ENCODE data around the gene B3GNT3. TPM values are rescaled to one million over a fixed set of nuclear protein-coding genes. Genes with fewer than 3 reads are reported as not detected.

The B3GNT3 gene
- total and polyA plus RNA-seq, 9 of the 15 experiments (the other 6 are each of a cell fraction or from before 2014, with no cell fraction given) = 0.06 to 0.11 (median 0.07) TPM; not detected in 6

DNA sequence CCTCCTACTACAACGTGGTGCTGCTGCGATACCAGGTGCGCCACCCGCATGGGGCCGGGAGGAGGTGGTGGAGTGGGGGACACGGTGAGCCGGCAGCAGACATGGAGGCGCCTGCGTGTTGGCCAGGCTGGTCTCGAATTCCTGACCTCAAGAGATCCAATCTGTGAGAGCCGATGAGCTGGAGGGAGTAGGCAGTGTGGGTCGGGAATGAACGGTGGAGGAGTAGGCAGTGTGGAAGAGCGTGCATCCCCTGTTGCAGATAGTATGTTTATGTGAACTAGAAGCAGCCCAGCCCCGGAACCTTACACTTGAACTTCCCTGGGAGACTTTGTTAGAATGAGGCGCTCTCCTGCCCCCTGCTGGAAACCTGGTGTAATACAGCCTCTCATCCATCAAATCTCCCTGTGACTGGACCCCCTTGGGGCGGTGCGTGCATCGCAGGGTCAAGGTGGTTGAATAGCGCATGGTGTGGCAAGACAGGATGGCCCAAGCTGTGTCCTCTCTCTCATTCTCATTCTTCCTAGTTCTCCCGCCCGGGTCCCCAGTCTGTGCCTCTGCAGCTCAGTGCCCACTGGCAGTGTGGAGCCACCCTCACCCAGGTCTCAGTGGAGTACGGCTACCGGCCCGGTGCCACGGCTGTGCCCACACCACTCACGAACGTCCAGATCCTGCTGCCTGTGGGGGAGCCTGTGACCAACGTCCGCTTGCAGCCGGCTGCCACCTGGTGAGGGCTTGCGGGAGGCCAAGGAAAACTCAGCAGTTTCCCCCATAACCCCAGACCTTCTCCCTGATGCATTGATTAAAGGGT is 10.5 kb upstream of the B3GNT3 start (continued):
- TF ChIP-seq POLR2G (IDR thresholded peaks at IDR 0.05; ENCODE audit: low read depth, low read length) (peak; percentile 42; the same call in 1 of the 2 replicates), KLF10 (CRISPR knock-in tag; IDR thresholded peaks at IDR 0.05) (no peak), NFE2 (IDR thresholded peaks at IDR 0.05; ENCODE audit: low read depth) (no peak), CCNT2 (IDR thresholded peaks at IDR 0.05; ENCODE audit: borderline replicate concordance, extremely low read depth, insufficient read length, low read depth, low read length) (no peak), MTA1 (IDR thresholded peaks at IDR 0.05; ENCODE audit: borderline replicate concordance) (no peak), HEY1 (CRISPR knock-in tag; IDR thresholded peaks at IDR 0.05; ENCODE audit: borderline replicate concordance) (no peak), CREM (IDR thresholded peaks at IDR 0.05; ENCODE audit: low read depth) (0 out of 2 replicates have a peak, but pooled peaks have one; percentile 17), SAP30 (IDR thresholded peaks at IDR 0.05; ENCODE audit: borderline replicate concordance, insufficient read depth, low read depth, low read length, poor library complexity, severe bottlenecking) (no peak), ZNF212 (CRISPR knock-in tag; IDR thresholded peaks at IDR 0.05) (no peak), ZNF263 (CRISPR knock-in tag; IDR thresholded peaks at IDR 0.05; ENCODE audit: borderline replicate concordance) (peak; percentile 16; the same call in 1 of the 2 replicates), ETV1 (tag; conservative IDR thresholded peaks at IDR 0.05; ENCODE audit: low read depth) (no peak), CBX5 (IDR thresholded peaks at IDR 0.05; ENCODE audit: borderline replicate concordance, low read depth) (no peak), SMC3 (conservative IDR thresholded peaks at IDR 0.05; ENCODE audit: insufficient read depth, low read depth, low read length) (peak; percentile 61), ATF7 (IDR thresholded peaks at IDR 0.05) (0 out of 2 replicates have a peak, but pooled peaks have one; percentile 27), RAD21 (CRISPR knock-in tag; conservative IDR thresholded peaks at IDR 0.05 in 1 of 2, IDR thresholded peaks at IDR 0.05 in 1 of 2) (peak; percentile 26 to 69; a peak in 3 of 4 replicates), NR2C2 (CRISPR knock-in tag; IDR thresholded peaks at IDR 0.05) (0 out of 2 replicates have a peak, but pooled peaks have one; percentile 33), NR2C2 (tag; IDR thresholded peaks at IDR 0.05) (no peak)
- TF ChIP-seq, protein P1, sequence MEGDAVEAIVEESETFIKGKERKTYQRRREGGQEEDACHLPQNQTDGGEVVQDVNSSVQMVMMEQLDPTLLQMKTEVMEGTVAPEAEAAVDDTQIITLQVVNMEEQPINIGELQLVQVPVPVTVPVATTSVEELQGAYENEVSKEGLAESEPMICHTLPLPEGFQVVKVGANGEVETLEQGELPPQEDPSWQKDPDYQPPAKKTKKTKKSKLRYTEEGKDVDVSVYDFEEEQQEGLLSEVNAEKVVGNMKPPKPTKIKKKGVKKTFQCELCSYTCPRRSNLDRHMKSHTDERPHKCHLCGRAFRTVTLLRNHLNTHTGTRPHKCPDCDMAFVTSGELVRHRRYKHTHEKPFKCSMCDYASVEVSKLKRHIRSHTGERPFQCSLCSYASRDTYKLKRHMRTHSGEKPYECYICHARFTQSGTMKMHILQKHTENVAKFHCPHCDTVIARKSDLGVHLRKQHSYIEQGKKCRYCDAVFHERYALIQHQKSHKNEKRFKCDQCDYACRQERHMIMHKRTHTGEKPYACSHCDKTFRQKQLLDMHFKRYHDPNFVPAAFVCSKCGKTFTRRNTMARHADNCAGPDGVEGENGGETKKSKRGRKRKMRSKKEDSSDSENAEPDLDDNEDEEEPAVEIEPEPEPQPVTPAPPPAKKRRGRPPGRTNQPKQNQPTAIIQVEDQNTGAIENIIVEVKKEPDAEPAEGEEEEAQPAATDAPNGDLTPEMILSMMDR (IDR thresholded peaks at IDR 0.05 in 2 of 3, conservative IDR thresholded peaks at IDR 0.05 in 1 of 3; ENCODE audit: insufficient read depth in 2 of 3, low read depth in 1 of 3, low read length in 3 of 3) = peak; percentile 80 to 87 (median 86)

All from K562 (cell line).